Calu3 (cell line): ENCODE results near the gene TJP2. TPM values are rescaled to one million over a fixed set of nuclear protein-coding genes. Genes with fewer than 3 reads are reported as not detected.

Source experiments
- BruUV-seq: library from RNA; stranded (reverse); fragments of 400-500 nt; replicated peaks from 2 replicates; lab custom pipeline; 2021; lab: Mats Ljungman, UMichigan
- CTCF ChIA-PET: fragments of 300-600 bp; sonication (Branson Sonifier 250); formaldehyde crosslinking; loops from one replicate; lab custom pipeline; 2022; ENCODE audit warnings: antibody characterized with exemption; lab: Charles Lee
- DNase-seq: peaks from one replicate; pipeline ENCODE4 v3.0.0; 2022
- H3K27ac Mint-ChIP-seq: one replicate; pipeline ENCODE4 v1.8.0; 2022; ENCODE audit warnings: mixed read lengths; ENCODE audit not compliant: unreplicated experiment
- H3K27me3 Mint-ChIP-seq: one replicate; pipeline ENCODE4 v1.8.0; 2022; ENCODE audit warnings: mixed read lengths; ENCODE audit not compliant: unreplicated experiment
- H3K36me3 Mint-ChIP-seq: one replicate; pipeline ENCODE4 v1.8.0; 2022; ENCODE audit warnings: mild to moderate bottlenecking, moderate library complexity, mixed read lengths; ENCODE audit not compliant: insufficient read depth, unreplicated experiment
- H3K4me1 Mint-ChIP-seq: one replicate; pipeline ENCODE4 v1.8.0; 2022; ENCODE audit warnings: mild to moderate bottlenecking, low read depth, mixed read lengths; ENCODE audit not compliant: unreplicated experiment
- H3K4me3 Mint-ChIP-seq: one replicate; pipeline ENCODE4 v1.8.0; 2022; ENCODE audit warnings: mild to moderate bottlenecking, low read depth, moderate library complexity, mixed read lengths; ENCODE audit not compliant: unreplicated experiment
- H3K9me3 Mint-ChIP-seq: one replicate; pipeline ENCODE4 v1.8.0; 2022; ENCODE audit warnings: low read depth, mixed read lengths; ENCODE audit not compliant: unreplicated experiment
- intact Hi-C: fragments of 100-400 bp; cut with micrococcal nuclease; formaldehyde crosslinking; loops from one replicate; pipeline ENCODE4 v1.10.0; 2022; ENCODE audit not compliant: unreplicated experiment
- total RNA-seq: library from RNA; stranded (reverse); gene quantifications from 2 replicates; pipeline ENCODE4 v1.2.3, GENCODE V29; 2022
- TF ChIP-seq, protein P1 (sequence below): fragments of 200-600 bp; IDR thresholded peaks from one replicate; pipeline ENCODE4 v1.8.0; 2022; ENCODE audit warnings: antibody characterized with exemption; ENCODE audit not compliant: unreplicated experiment

The TJP2 gene
- total RNA-seq, 1 experiment from 2014 or later = 139 TPM

DNA sequence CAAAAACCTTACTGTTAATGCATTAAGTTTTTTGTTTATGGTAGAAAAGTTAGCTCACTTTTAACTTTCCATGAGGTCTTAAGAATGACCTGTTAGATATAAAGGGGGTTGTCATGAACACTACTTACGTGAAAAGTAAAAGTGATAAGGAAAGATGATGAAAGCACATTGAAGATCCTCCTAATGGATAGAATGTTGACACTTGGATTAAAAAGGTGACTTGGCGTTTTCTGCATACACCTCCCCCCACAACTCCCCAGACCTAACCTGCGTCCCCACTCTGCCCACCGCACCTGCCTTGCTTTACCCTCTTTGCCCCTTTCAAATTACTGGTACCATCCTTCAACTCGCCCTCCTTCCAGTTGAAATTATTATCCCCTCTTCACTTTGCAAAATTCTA is 32.0 kb downstream of the TJP2 start:
- H3K27ac Mint-ChIP-seq = no peak overlapping the region

DNA sequence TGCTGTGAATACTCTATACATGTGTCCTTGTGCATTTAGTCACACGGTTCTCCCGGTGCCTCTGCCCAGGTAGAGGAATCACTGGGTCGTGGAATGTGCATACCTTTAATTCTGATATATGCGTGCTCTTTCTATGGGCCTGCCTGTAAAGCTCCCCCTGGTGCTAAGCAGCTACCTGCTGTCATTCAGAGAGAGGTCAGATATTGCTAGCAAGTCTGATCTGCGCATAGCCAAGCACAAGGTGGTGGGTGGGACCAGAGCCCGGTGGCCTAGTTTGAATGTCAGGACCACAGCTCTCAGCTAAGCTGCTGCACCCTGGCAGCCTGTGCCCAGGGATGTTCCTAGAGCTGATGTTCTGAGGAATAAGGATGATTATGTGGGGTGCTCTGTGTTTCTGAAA is 33.4 kb downstream of the TJP2 start:
- H3K4me1 Mint-ChIP-seq = no peaks in the 10 kb centered on the region
- DNase-seq = no peak
- CTCF ChIA-PET = interaction anchor here (1.0 to 1.2 kb wide), 2 partner anchors 9 to 14 kb away, joined by 4 to 6 read pairs; no protein-coding TSS in a partner anchor

More for the DNA sequence above, 32.0 kb downstream of the TJP2 start:
- CTCF ChIA-PET = no interaction called here
- Mint-ChIP-seq H3K27me3 (no peaks in the 10 kb centered on the region), H3K4me1 (no peaks in the 10 kb centered on the region), H3K4me3 (no peak overlapping the region), H3K36me3 (peaks cover 10% of the 10 kb centered on the region), H3K9me3 (no peaks in the 10 kb centered on the region)
- TF ChIP-seq, protein P1, sequence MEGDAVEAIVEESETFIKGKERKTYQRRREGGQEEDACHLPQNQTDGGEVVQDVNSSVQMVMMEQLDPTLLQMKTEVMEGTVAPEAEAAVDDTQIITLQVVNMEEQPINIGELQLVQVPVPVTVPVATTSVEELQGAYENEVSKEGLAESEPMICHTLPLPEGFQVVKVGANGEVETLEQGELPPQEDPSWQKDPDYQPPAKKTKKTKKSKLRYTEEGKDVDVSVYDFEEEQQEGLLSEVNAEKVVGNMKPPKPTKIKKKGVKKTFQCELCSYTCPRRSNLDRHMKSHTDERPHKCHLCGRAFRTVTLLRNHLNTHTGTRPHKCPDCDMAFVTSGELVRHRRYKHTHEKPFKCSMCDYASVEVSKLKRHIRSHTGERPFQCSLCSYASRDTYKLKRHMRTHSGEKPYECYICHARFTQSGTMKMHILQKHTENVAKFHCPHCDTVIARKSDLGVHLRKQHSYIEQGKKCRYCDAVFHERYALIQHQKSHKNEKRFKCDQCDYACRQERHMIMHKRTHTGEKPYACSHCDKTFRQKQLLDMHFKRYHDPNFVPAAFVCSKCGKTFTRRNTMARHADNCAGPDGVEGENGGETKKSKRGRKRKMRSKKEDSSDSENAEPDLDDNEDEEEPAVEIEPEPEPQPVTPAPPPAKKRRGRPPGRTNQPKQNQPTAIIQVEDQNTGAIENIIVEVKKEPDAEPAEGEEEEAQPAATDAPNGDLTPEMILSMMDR = no peak
- no peak for DNase-seq
- no TSS peak for BruUV-seq
- intact Hi-C loops = no loop called here

DNA sequence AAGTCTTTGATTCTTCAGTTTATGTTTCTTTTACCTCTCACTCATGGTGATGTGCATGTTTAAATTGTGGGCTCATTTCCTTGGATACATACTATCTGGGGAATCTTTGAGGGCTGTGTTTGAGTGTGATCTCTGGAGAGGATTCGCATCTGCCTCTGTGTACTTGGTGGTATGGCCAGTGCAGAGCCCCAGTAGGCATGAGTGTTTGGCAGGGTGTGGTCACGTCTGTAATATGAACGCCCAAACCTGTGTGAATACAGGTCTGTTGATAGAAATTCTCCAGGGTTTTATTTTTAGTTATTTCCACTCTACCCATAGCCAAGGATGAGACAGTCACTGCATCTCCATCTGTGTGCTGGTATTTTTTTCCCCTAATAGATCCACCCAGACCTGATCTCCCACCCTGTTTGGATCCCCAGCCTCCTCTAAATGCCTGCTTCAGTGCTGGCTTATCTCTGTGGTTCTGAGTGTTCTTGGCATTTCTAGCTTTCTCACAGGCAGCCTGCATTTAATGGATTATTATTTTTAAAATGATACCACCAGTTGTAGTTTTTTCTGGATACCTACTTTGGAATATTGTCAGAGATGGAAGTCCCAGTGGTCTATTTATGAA is 37.5 kb downstream of the TJP2 start:
- H3K36me3 Mint-ChIP-seq = peaks cover 17% of the 10 kb centered on the region

More for the DNA sequence above, 33.4 kb downstream of the TJP2 start:
- no TSS peak for BruUV-seq
- TF ChIP-seq, protein P1 = no peak
- intact Hi-C loops = no loop called here
- Mint-ChIP-seq H3K27ac (no peak overlapping the region), H3K36me3 (peaks cover 10% of the 10 kb centered on the region), H3K9me3 (no peaks in the 10 kb centered on the region), H3K27me3 (no peaks in the 10 kb centered on the region), H3K4me3 (no peak overlapping the region)

DNA sequence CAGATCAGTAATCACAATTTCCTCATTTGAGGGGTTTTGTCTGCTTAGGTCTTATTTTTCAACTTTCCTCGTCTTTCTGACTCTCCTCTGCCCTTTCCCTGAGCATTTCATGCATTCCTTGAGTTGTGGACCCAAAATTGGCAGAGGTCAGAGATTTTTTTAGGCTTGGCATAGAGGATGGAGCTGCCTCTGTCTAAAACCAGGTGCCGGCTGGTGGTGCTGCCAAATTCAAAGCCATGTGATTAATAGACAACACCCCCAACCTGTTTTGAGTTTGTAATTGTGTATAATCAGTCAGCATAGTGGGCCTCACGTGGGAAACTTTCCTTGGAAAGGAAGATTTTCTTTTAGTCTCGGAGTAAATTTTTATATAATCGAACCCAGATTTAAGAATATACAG is 39.6 kb downstream of the TJP2 start:
- TSS peak; percentile 20 for BruUV-seq
- Mint-ChIP-seq H3K27me3 (no peaks in the 10 kb centered on the region), H3K4me3 (no peak overlapping the region), H3K36me3 (peaks cover 35% of the 10 kb centered on the region), H3K9me3 (no peaks in the 10 kb centered on the region), H3K27ac (no peak overlapping the region), H3K4me1 (no peaks in the 10 kb centered on the region)
- DNase-seq = no peak
- CTCF ChIA-PET = no interaction called here
- intact Hi-C loops = no loop called here
- TF ChIP-seq, protein P1 = no peak

More for the DNA sequence above, 37.5 kb downstream of the TJP2 start:
- H3K4me3 Mint-ChIP-seq = no peak overlapping the region
- CTCF ChIA-PET = no interaction called here
- no TSS peak for BruUV-seq
- H3K9me3 Mint-ChIP-seq = no peaks in the 10 kb centered on the region
- TF ChIP-seq, protein P1 = no peak
- no peaks in the 10 kb centered on the region for H3K4me1 Mint-ChIP-seq
- DNase-seq = no peak
- intact Hi-C loops = no loop called here
- H3K27ac Mint-ChIP-seq = no peak overlapping the region
- H3K27me3 Mint-ChIP-seq = no peaks in the 10 kb centered on the region
